GM12873 (cell line): ENCODE measurements around the gene SETBP1.

ENCODE experiments used
- TF ChIP-seq, protein P1 (sequence below): IDR thresholded peaks from 2 replicates; pipeline ENCODE4 v1.5.1; 2012; ENCODE audit warnings: low read depth, mild to moderate bottlenecking, moderate library complexity, low read length, control low read depth; ENCODE audit not compliant: insufficient read depth; ENCODE audit errors: missing control alignments

The SETBP1 gene

DNA sequence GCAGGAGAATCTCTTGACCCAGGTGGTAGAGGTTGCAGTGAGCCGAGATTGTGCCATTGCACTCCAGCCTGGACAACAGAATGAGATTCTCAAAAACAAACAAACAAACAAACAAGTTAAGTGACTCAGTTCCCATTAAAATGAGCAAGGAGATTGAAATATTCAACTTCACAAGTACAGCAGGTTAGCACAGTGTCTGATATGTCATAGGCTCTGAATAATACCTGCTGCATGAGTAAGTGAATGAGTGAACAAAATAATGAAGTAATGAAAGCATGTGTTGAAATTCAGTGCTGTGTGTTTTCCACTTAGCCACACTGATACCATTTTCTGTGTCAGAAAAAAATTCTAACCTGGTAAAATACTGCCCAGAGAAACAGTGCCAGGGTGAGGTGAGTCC is 41.9 kb upstream of the SETBP1 start:
- TF ChIP-seq, protein P1, sequence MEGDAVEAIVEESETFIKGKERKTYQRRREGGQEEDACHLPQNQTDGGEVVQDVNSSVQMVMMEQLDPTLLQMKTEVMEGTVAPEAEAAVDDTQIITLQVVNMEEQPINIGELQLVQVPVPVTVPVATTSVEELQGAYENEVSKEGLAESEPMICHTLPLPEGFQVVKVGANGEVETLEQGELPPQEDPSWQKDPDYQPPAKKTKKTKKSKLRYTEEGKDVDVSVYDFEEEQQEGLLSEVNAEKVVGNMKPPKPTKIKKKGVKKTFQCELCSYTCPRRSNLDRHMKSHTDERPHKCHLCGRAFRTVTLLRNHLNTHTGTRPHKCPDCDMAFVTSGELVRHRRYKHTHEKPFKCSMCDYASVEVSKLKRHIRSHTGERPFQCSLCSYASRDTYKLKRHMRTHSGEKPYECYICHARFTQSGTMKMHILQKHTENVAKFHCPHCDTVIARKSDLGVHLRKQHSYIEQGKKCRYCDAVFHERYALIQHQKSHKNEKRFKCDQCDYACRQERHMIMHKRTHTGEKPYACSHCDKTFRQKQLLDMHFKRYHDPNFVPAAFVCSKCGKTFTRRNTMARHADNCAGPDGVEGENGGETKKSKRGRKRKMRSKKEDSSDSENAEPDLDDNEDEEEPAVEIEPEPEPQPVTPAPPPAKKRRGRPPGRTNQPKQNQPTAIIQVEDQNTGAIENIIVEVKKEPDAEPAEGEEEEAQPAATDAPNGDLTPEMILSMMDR = no peak

DNA sequence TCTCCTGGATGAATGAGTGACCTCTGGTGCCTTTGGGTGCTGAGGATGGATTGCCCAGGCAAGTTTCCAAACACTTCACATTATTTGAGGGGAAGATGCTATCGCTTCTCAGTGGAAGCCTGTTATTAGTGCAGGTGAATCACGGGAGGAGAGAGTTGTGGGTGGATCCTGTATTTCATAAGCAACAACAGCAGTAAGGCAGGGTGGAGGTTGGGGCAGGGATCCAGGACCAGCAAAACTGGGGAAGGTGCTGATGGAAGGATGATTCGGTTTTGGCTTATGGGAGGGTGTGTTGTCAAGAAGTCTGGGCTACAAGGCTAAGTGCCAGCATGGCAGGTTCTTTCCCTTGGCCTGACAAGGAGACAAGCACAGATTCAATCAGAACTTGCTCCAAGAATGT is 37.7 kb upstream of the SETBP1 start:
- TF ChIP-seq, protein P1 = no peak

DNA sequence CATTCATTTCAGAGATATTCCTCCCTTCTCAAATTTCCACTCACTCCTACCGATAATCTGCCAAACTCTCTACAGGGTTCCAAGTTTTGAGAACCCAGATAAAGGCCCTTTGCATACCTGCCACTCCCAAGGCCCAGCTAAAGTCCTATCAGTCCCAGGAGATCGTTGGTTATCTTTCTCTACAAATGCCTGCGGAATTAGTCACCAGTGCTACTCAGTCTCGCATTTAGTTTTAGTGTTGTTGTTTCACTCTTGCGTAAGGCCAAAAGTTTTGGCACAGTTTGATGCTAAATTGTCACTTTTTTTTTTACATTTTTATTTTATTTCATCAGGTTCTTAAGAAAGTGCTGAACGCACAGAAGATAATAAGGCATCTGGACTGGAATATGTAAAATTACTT is 29.2 kb upstream of the SETBP1 start:
- TF ChIP-seq, protein P1 = no peak

GRCh38 chr18:44651918-44652572 is 28.6 kb upstream of the SETBP1 start:
- TF ChIP-seq, protein P1 = no peak

DNA sequence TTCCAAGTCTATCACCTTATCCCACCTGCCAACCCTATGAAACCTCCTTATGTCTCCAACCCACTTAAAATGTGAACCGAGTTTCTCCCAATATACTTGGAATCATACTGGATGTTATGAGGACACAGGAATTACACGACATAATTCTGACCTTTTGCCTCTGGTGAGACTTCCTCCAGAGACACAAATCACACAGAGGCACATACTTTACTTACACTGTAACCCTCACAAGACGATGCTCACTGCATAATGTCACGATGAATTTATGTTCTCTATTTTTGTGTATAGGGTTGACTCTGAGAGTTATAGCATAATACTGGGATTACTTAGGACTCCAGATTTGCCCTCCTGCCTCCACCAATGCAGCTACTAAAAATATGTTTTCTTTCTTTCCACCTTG is 28.0 kb upstream of the SETBP1 start:
- TF ChIP-seq, protein P1 = no peak

DNA sequence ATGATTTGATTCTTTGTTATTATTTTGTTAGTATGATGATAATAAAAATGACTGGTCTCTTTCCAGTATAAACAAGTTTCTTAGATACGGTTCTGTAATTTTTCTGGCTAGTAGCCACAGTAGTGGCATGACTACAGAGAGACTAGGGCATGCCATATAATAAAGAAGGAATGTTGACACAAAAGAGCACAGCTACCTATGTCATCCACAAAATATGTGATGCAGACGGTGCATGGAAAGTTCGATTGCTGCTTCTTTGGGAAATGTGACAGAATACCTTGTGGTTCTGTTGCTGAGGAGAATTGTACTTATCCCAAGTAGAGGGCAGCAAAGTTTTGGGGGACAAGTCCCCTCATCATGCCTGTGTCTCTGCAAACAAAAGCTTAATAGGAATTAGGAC is 26.1 kb upstream of the SETBP1 start:
- TF ChIP-seq, protein P1 = no peak

GRCh38 chr18:44655435-44655834 is 25.3 kb upstream of the SETBP1 start:
- TF ChIP-seq, protein P1 = no peak

DNA sequence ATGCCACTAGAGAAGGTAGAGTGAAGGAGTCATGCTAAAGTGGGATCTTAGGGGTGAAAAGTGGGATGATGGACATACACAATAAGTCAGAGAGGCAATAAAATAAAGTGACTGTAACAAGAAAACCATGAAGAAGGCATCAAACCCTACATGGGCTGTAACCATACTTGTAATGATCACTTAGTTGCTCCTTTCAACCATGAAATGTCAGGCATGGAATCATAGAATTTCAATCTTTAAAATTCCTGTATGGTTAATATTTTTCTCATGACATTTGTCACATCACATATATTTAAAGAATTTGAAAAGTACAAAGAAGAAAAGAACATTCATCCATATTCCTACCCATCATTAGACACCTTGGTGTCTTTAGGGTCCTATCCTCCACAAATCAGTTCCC is 20.9 kb upstream of the SETBP1 start:
- TF ChIP-seq, protein P1 = no peak
